PFSK-1 (cell line): ENCODE measurements around the gene PANK4.

Source experiments
- FOXP2 ChIP-seq: optimal IDR thresholded peaks from 2 replicates; pipeline ENCODE3; 2011; ENCODE audit warnings: borderline replicate concordance, control low read depth, inconsistent platforms; ENCODE audit not compliant: insufficient read depth; ENCODE audit errors: extremely low read length, extremely low read depth
- POLR2AphosphoS5 ChIP-seq: IDR thresholded peaks from 2 replicates; pipeline ENCODE4 v1.6.1; 2012; ENCODE audit warnings: low read depth, mild to moderate bottlenecking, control low read depth, low read length, moderate library complexity
- SIN3A ChIP-seq: IDR thresholded peaks from 2 replicates; pipeline ENCODE4 v1.6.1; 2012; ENCODE audit warnings: mild to moderate bottlenecking, low read length, moderate library complexity, borderline replicate concordance; ENCODE audit not compliant: insufficient read depth
- TAF1 ChIP-seq: IDR thresholded peaks from 2 replicates; pipeline ENCODE4 v1.6.1; 2012; ENCODE audit warnings: low read length, control low read depth, borderline replicate concordance; ENCODE audit not compliant: insufficient read depth
- TF ChIP-seq, protein P1 (sequence below), 2 experiments: IDR thresholded peaks; 2 replicates each; pipeline versions ENCODE4 v1.6.1 to v1.8.0; 2011 to 2012; ENCODE audit warnings: low read depth in 2 of 2, low read length in 2 of 2, control low read depth in 1 of 2, inconsistent platforms in 1 of 2, mild to moderate bottlenecking in 1 of 2, moderate library complexity in 1 of 2; ENCODE audit not compliant: insufficient read depth in 1 of 2

PANK4 gene

DNA sequence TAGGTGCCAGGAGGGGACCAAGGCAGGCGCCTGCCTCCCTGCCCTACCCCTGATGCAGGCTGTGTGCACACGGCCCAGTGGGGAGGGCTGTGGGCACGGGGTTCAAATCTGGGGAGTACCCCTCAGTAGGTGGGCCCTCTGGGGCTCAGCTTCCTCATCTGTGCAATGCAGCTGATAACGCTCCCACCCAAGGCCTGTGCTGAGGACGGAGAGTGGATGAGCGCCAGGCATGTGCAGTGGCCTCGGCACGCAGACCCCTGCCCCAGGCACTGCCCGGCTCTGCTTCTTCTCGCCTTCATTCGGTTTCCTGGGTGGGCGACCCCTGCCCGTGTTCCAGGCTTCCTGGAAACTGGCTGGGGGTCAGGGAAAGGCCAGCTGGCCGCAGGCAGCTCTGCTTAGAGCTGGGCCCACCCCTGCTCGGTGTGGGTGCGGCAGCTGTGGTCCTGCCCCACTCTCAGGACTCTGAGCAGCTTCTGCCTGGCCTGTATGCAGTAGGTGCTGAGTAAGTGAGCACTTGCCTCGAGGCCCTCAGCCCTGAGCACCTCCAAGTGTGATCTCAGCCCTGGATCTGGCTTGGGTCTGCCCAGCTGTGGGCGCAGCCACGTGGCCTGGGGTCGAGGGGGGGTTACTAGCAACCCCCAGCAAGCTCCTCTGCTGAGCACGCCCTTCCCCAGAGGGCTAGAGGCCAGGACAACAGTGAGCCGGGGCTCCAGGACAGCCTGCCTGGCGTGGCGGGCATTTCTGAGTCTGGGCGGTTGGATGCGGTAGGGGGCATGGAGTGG lies 17.9 kb upstream of the PANK4 start:
- TF ChIP-seq, protein P1, sequence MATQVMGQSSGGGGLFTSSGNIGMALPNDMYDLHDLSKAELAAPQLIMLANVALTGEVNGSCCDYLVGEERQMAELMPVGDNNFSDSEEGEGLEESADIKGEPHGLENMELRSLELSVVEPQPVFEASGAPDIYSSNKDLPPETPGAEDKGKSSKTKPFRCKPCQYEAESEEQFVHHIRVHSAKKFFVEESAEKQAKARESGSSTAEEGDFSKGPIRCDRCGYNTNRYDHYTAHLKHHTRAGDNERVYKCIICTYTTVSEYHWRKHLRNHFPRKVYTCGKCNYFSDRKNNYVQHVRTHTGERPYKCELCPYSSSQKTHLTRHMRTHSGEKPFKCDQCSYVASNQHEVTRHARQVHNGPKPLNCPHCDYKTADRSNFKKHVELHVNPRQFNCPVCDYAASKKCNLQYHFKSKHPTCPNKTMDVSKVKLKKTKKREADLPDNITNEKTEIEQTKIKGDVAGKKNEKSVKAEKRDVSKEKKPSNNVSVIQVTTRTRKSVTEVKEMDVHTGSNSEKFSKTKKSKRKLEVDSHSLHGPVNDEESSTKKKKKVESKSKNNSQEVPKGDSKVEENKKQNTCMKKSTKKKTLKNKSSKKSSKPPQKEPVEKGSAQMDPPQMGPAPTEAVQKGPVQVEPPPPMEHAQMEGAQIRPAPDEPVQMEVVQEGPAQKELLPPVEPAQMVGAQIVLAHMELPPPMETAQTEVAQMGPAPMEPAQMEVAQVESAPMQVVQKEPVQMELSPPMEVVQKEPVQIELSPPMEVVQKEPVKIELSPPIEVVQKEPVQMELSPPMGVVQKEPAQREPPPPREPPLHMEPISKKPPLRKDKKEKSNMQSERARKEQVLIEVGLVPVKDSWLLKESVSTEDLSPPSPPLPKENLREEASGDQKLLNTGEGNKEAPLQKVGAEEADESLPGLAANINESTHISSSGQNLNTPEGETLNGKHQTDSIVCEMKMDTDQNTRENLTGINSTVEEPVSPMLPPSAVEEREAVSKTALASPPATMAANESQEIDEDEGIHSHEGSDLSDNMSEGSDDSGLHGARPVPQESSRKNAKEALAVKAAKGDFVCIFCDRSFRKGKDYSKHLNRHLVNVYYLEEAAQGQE (IDR thresholded peaks at IDR 0.05; ENCODE audit: insufficient read depth in 1 of 2, low read depth in 2 of 2, low read length in 2 of 2), result no peak
- TF ChIP-seq POLR2AphosphoS5 (no peak), FOXP2 (no peak), SIN3A (no peak), TAF1 (no peak)

- TF ChIP-seq POLR2AphosphoS5, result no peak
- no peak for TF ChIP-seq TAF1
Measured at GRCh38 chr1:2543543-2544092, 17.2 kb upstream of the PANK4 start.

- TF ChIP-seq TAF1 (no peak), POLR2AphosphoS5 (no peak), SIN3A (no peak), FOXP2 (no peak)
- TF ChIP-seq, protein P1 (IDR thresholded peaks at IDR 0.05; ENCODE audit: insufficient read depth in 1 of 2, low read depth in 2 of 2, low read length in 2 of 2), result no peak
Measured at GRCh38 chr1:2542246-2542915, 16.0 kb upstream of the PANK4 start.

- TF ChIP-seq TAF1 (no peak), SIN3A (no peak), FOXP2 (no peak), POLR2AphosphoS5 (no peak)
- TF ChIP-seq, protein P1 (IDR thresholded peaks at IDR 0.05; ENCODE audit: insufficient read depth in 1 of 2, low read depth in 2 of 2, low read length in 2 of 2), result no peak
Measured at GRCh38 chr1:2541619-2542245, 15.3 kb upstream of the PANK4 start.

DNA sequence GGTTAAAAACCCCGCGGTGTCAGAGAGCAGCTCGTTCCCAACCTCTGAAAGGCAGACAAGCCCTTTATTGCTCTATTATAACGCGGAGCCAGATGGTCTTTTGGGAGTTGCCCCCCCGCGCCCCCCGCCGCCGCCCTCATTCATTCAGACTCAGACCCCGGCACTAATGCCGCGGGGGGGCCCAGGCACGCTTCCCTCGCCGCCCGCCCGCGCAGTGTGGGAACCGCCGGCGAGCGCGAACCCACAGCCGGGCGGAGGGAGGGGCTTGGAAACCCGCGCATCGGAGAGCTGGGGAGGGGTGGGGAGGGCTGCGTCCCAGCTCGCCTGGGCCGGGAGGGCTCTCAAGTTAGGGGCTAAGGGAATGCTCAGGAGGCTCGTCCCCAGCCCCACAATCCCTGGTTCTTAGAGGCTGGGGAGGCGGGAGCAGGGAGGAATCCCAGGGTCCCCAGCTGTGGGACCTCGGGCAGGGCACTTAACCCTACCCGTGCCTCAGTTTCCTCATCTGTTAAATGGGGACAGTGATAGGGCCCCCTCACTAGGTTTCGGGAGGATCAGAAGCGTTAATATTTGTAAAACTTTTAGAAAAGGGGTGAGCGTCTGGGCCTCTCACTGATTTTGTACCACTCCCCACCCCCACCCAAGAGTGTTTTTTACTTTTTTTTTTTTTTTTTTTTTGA lies 14.6 kb upstream of the PANK4 start:
- no peak for TF ChIP-seq FOXP2
- TF ChIP-seq TAF1, result no peak
- TF ChIP-seq SIN3A, result no peak
- TF ChIP-seq, protein P1 (IDR thresholded peaks at IDR 0.05; ENCODE audit: insufficient read depth in 1 of 2, low read depth in 2 of 2, low read length in 2 of 2), result no peak
